ELR (cell line): ENCODE measurements around the gene KLHDC7A.
"Not testable (repeated sequence)": the region's sequence is repeated elsewhere in the genome, so short reads cannot be mapped to it uniquely, and the experiment has no call there.

Experiments used
- DNase-seq: peaks from one replicate; pipeline ENCODE4 v3.0.0-alpha.2; 2015; ENCODE audit warnings: low read depth

The KLHDC7A gene

GRCh38 chr1:18480315-18481189 is at the start of gene KLHDC7A:
TSS of gene KLHDC7A (plus strand) at chr1:18480930. CDS start at chr1:18480982, 52 bp downstream.
- no peak for DNase-seq

GRCh38 chr1:18434041-18434440 is 46.7 kb upstream of the KLHDC7A start:
- DNase-seq, result no peak

GRCh38 chr1:18440385-18441226 is 40.1 kb upstream of the KLHDC7A start:
- DNase-seq, result no peak

GRCh38 chr1:18443587-18444520 is 36.9 kb upstream of the KLHDC7A start:
- no peak for DNase-seq

- no peak for DNase-seq
Observed at GRCh38 chr1:18444563-18444962, 36.2 kb upstream of the KLHDC7A start.

- no peak for DNase-seq
Observed at GRCh38 chr1:18446751-18447150, 34.0 kb upstream of the KLHDC7A start.

- DNase-seq, result no peak
Observed at GRCh38 chr1:18447509-18448220, 33.1 kb upstream of the KLHDC7A start.

- no peak for DNase-seq
Observed at GRCh38 chr1:18448889-18449288, 31.8 kb upstream of the KLHDC7A start.

- DNase-seq, result peak; percentile 4
Observed at GRCh38 chr1:18452550-18452949, 28.2 kb upstream of the KLHDC7A start.

- no peak for DNase-seq
Observed at GRCh38 chr1:18458133-18459092, 22.3 kb upstream of the KLHDC7A start.

GRCh38 chr1:18461656-18462055 is 19.1 kb upstream of the KLHDC7A start:
- DNase-seq, result no peak

GRCh38 chr1:18462517-18462916 is 18.2 kb upstream of the KLHDC7A start:
- DNase-seq, result not testable (repeated sequence)

- no peak for DNase-seq
Observed at GRCh38 chr1:18463063-18463462, 17.7 kb upstream of the KLHDC7A start.

- no peak for DNase-seq
Observed at GRCh38 chr1:18463984-18464664, 16.6 kb upstream of the KLHDC7A start.

GRCh38 chr1:18464665-18465050 is 16.1 kb upstream of the KLHDC7A start:
- no peak for DNase-seq

- no peak for DNase-seq
Observed at GRCh38 chr1:18466676-18467075, 14.1 kb upstream of the KLHDC7A start.

GRCh38 chr1:18468570-18468969 is 12.2 kb upstream of the KLHDC7A start:
- no peak for DNase-seq

GRCh38 chr1:18469514-18469913 is 11.2 kb upstream of the KLHDC7A start:
- no peak for DNase-seq

- DNase-seq, result no peak
Observed at GRCh38 chr1:18470671-18471355, 9.9 kb upstream of the KLHDC7A start.
